ENCODE measurements around the gene WNT8B.
A peak's percentile ranks its signal among the peaks of the same experiment; 100 is the strongest.

Gene WNT8B

GRCh38 chr10:100522107-100522801 is 59.4 kb downstream of the WNT8B start:
- no peak for DNase-seq

GRCh38 chr10:100522945-100523344 is 60.1 kb downstream of the WNT8B start:
- DNase-seq = no peak

GRCh38 chr10:100524206-100524605 is 61.4 kb downstream of the WNT8B start:
- DNase-seq = no peak

- DNase-seq = no peak
These were observed 61.8 kb downstream of the WNT8B start for GRCh38 chr10:100524638-100525037.

GRCh38 chr10:100528123-100528886 is 65.5 kb downstream of the WNT8B start:
- no peak for DNase-seq

- no peak for DNase-seq
These were observed 66.2 kb downstream of the WNT8B start for GRCh38 chr10:100528921-100529474.

GRCh38 chr10:100529475-100530298 is 66.9 kb downstream of the WNT8B start, which contains the start of gene NDUFB8:
TSS of gene NDUFB8 (minus strand) at chr10:100529871. CDS start at chr10:100529851, 20 bp downstream.
- DNase-seq = peak; percentile 82

GRCh38 chr10:100531761-100532160 is 69.0 kb downstream of the WNT8B start:
- DNase-seq = no peak
